Caco-2 (cell line): ENCODE results near the gene DPF1. TPM values are rescaled to one million over a fixed set of nuclear protein-coding genes. Genes with fewer than 3 reads are reported as not detected.

ENCODE experiments used
- BruUV-seq: library from RNA; stranded (reverse); fragments of 400-500 nt; replicated peaks from 2 replicates; lab custom pipeline; 2021; lab: Mats Ljungman, UMichigan
- CTCF ChIA-PET: fragments of 300-600 bp; sonication (Branson Sonifier 250); formaldehyde crosslinking; loops from one replicate; lab custom pipeline; 2022; ENCODE audit warnings: antibody characterized with exemption; lab: Charles Lee
- POLR2A ChIA-PET: fragments of 300-600 bp; sonication (Branson Sonifier 250); formaldehyde crosslinking; loops from one replicate; lab custom pipeline; 2022; ENCODE audit warnings: antibody characterized with exemption; lab: Charles Lee
- DNase-seq, 2 experiments: peaks; one replicate each; pipeline versions ENCODE4 v3.0.0 to v3.0.0-alpha.2; 2020 to 2022
- H3K27me3 ChIP-seq: replicated peaks from 2 replicates; pipeline ENCODE4 v1.6.0; 2011; ENCODE audit warnings: low read length; ENCODE audit not compliant: control insufficient read depth, insufficient read depth
- H3K36me3 ChIP-seq: 2 replicates; pipeline ENCODE4 v1.5.1; 2011; ENCODE audit warnings: low read length; ENCODE audit not compliant: control insufficient read depth, insufficient read depth
- H3K4me1 ChIP-seq: fragments of 250-450 bp; sonication (Bioruptor Pico); 2 replicates; pipeline ENCODE4 v1.5.1; 2020; ENCODE audit warnings: mild to moderate bottlenecking
- H3K4me3 ChIP-seq: 2 replicates; pipeline ENCODE4 v1.5.1; 2011; ENCODE audit warnings: low read depth, mild to moderate bottlenecking, control low read depth, low read length
- H3K9me3 ChIP-seq: fragments of 250-450 bp; sonication (Bioruptor Pico); 2 replicates; pipeline ENCODE4 v1.5.1; 2020; ENCODE audit warnings: mild to moderate bottlenecking, moderate library complexity
- H3K27ac Mint-ChIP-seq: one replicate; pipeline ENCODE4 v1.8.0; 2022; ENCODE audit warnings: mixed read lengths; ENCODE audit not compliant: unreplicated experiment
- H3K27me3 Mint-ChIP-seq: one replicate; pipeline ENCODE4 v1.8.0; 2022; ENCODE audit warnings: mixed read lengths; ENCODE audit not compliant: insufficient read depth, unreplicated experiment
- H3K36me3 Mint-ChIP-seq: one replicate; pipeline ENCODE4 v1.8.0; 2022; ENCODE audit warnings: mild to moderate bottlenecking, mixed read lengths; ENCODE audit not compliant: insufficient read depth, unreplicated experiment
- H3K4me1 Mint-ChIP-seq: one replicate; pipeline ENCODE4 v1.8.0; 2022; ENCODE audit warnings: low read depth, mixed read lengths; ENCODE audit not compliant: unreplicated experiment
- H3K4me3 Mint-ChIP-seq: one replicate; pipeline ENCODE4 v1.8.0; 2022; ENCODE audit warnings: mild to moderate bottlenecking, moderate library complexity, mixed read lengths; ENCODE audit not compliant: unreplicated experiment
- H3K9me3 Mint-ChIP-seq: one replicate; pipeline ENCODE4 v1.8.0; 2022; ENCODE audit warnings: mixed read lengths; ENCODE audit not compliant: unreplicated experiment
- CTCF ChIP-seq, 2 experiments: fragments of 200-600 bp in 1 of 2; IDR thresholded peaks; 1 replicate in 1 of 2; 2 replicates in 1 of 2; pipeline versions ENCODE4 v1.5.1 to v1.8.0; 2011 to 2022; ENCODE audit warnings: antibody characterized with exemption in 1 of 2, control low read depth in 1 of 2, inconsistent platforms in 1 of 2, low read depth in 1 of 2, low read length in 1 of 2, mild to moderate bottlenecking in 1 of 2, moderate library complexity in 1 of 2; ENCODE audit not compliant: insufficient read depth in 1 of 2, severe bottlenecking in 1 of 2, unreplicated experiment in 1 of 2
- intact Hi-C: fragments of 100-400 bp; cut with micrococcal nuclease; formaldehyde crosslinking; loops from one replicate; pipeline ENCODE4 v1.10.0; 2022; ENCODE audit not compliant: unreplicated experiment
- total RNA-seq: library from RNA; stranded (reverse); gene quantifications from 2 replicates; pipeline ENCODE4 v1.2.3, GENCODE V29; 2022

Gene DPF1
- total RNA-seq, 1 experiment from 2014 or later, result 5.0 TPM

DNA sequence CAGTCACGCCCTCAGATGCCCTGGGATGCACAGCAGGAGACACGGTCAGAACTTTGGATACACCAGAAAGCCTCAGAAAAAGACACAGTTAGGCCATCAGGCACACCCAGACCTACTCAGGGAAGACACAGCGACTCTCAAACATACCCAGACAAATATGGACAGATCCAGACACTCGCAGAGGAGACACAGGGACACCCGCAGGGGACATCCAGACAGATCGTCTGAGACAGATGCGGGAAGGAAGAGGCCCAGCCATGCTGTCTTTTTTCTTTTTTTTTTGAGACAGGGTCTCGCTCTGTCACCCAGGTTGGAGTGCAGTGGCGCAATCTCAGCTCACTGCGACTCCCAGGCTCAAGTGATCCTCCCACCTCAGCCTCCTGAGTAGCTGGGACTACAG is 4.8 kb downstream of the DPF1 start:
- no peak overlapping the region for H3K4me3 Mint-ChIP-seq
- intact Hi-C loops, result no loop called here
- Histone ChIP-seq H3K4me3 (no peak overlapping the region), H3K4me1 (no peaks in the 10 kb centered on the region), H3K36me3 (no peaks in the 10 kb centered on the region), H3K9me3 (no peaks in the 10 kb centered on the region), H3K27me3 (no peaks in the 10 kb centered on the region)
- H3K36me3 Mint-ChIP-seq, result peaks cover 17% of the 10 kb centered on the region
- BruUV-seq, result no TSS peak
- no peak for TF ChIP-seq CTCF (IDR thresholded peaks at IDR 0.05; ENCODE audit: insufficient read depth in 1 of 2, low read depth in 1 of 2, low read length in 1 of 2, severe bottlenecking in 1 of 2, unreplicated experiment in 1 of 2)
- H3K4me1 Mint-ChIP-seq, result peaks cover 8% of the 10 kb centered on the region
- CTCF ChIA-PET, result no interaction called here
- no peaks in the 10 kb centered on the region for H3K9me3 Mint-ChIP-seq
- H3K27me3 Mint-ChIP-seq, result no peaks in the 10 kb centered on the region
- no peak for DNase-seq
- H3K27ac Mint-ChIP-seq, result no peak overlapping the region
- POLR2A ChIA-PET, result no interaction called here

DNA sequence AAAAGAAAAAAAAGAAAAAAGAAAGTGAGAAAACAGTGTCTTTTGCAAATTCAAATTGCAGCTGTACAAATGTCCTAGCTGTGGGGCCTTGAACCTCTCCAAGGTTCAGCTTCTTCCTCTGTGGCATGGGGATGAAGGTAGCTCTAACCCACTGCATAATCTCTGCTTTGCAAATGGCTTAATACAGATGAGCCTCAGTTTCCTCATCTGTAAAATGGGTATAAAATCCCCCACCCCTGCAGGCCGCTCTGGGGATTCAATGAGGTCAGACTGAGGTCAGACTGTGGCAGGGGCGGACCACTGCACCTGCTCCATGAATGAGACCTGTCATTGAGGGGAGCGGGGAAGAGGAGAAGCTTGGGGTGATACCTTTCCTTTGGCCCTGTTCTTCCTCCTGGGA is 5.8 kb downstream of the DPF1 start:
- intact Hi-C loops, result no loop called here
- Mint-ChIP-seq H3K27ac (no peak overlapping the region), H3K36me3 (peaks cover 20% of the 10 kb centered on the region), H3K27me3 (no peaks in the 10 kb centered on the region), H3K9me3 (no peaks in the 10 kb centered on the region), H3K4me1 (peaks cover 3% of the 10 kb centered on the region), H3K4me3 (no peak overlapping the region)
- Histone ChIP-seq H3K4me3 (no peak overlapping the region), H3K9me3 (no peaks in the 10 kb centered on the region), H3K4me1 (no peaks in the 10 kb centered on the region), H3K36me3 (no peaks in the 10 kb centered on the region), H3K27me3 (no peaks in the 10 kb centered on the region)
- BruUV-seq, result no TSS peak
- ChIA-PET POLR2A (no interaction called here), CTCF (no interaction called here)
- no peak for DNase-seq
- no peak for TF ChIP-seq CTCF (IDR thresholded peaks at IDR 0.05; ENCODE audit: insufficient read depth in 1 of 2, low read depth in 1 of 2, low read length in 1 of 2, severe bottlenecking in 1 of 2, unreplicated experiment in 1 of 2)

DNA sequence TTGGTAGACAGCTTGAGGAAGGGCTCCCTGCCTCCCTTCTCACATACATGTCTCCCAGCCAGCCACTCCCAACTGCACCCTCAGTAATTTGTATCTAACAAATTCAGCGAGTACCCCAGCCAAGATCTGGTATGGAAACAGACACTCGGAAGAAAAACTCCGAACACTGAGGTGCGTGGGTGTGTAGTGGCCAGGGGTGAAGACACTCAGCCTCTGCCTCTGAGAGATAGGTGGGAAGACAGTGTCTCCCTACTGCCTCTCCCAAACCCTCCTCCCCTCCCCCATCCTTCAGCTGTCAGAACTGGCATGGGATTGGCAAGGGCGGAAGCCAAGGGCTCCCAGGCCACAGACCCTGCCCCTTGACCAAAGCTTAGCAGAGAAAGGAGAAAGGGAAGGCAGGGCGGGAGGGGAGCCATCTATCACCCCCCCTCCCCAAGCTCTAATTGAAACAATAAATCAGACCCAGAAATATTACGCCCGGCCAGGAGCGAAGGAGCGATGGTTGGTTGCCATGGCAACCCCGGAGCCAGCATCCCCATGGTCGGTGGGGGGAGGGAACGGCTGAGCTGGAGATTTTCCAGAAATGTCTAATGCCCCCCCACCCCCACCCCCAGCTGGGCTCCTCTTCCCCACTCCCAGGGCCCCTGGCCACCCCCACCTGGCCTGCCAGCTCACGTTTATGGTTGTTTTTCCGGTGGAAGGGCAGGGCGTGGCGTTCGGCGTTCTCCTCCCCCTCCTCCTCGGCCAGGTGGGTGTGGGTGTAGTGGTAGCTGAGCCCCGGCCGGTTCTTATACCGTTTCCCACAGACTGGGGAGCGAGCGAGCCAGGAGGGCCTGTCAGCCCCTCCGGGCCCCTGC is 7.0 kb downstream of the DPF1 start:
- no peaks in the 10 kb centered on the region for H3K36me3 ChIP-seq
- ChIA-PET POLR2A (no interaction called here), CTCF (no interaction called here)
- H3K27me3 ChIP-seq, result no peaks in the 10 kb centered on the region
- H3K9me3 ChIP-seq, result no peaks in the 10 kb centered on the region
- no TSS peak for BruUV-seq
- no peak overlapping the region for H3K4me3 ChIP-seq
- TF ChIP-seq CTCF (IDR thresholded peaks at IDR 0.05; ENCODE audit: insufficient read depth in 1 of 2, low read depth in 1 of 2, low read length in 1 of 2, severe bottlenecking in 1 of 2, unreplicated experiment in 1 of 2), result no peak
- H3K36me3 Mint-ChIP-seq, result peaks cover 16% of the 10 kb centered on the region
- H3K27ac Mint-ChIP-seq, result no peak overlapping the region
- H3K9me3 Mint-ChIP-seq, result no peaks in the 10 kb centered on the region
- no peaks in the 10 kb centered on the region for H3K4me1 ChIP-seq
- H3K4me3 Mint-ChIP-seq, result no peak overlapping the region
- no peaks in the 10 kb centered on the region for H3K27me3 Mint-ChIP-seq
- peak in 1 of 2 experiments; percentile 40 for DNase-seq
- H3K4me1 Mint-ChIP-seq, result no peaks in the 10 kb centered on the region
- intact Hi-C loops, result no loop called here
